ENCODE measurements around the gene SPINK4. TPM values are rescaled to one million over a fixed set of nuclear protein-coding genes. Genes with fewer than 3 reads are reported as not detected.

The SPINK4 gene
- total RNA-seq (not detected), polyA plus RNA-seq (ENCODE audit: insufficient read length in 2 of 2) (not detected)
- long read RNA-seq, donor 1, result 0 reads
- long read RNA-seq, donor 2, result 0 reads
- long read RNA-seq, donor 3, result 0 reads
- long read RNA-seq, donor 4, result 0 reads

- Histone ChIP-seq H3K4me3 (ENCODE audit: low read depth, low read length) (no peak within 1 kb of the TSS), H3K9me3 (ENCODE audit: control insufficient read depth, insufficient read depth, low read length) (no peaks in the 10 kb centered on the region), H3K27ac (ENCODE audit: low read depth, low read length) (no peak within 1 kb of the TSS), H3K27me3 (ENCODE audit: control insufficient read depth, insufficient read depth, low read length) (peaks cover 2% of the 10 kb centered on the region), H3K36me3 (ENCODE audit: control insufficient read depth, insufficient read depth, low read length) (no peaks in the 10 kb centered on the region), H3K4me1 (ENCODE audit: control insufficient read depth, insufficient read depth, low read length) (no peaks in the 10 kb centered on the region)
- 100% methylated on average over 1 of the region's 7 CpGs for WGBS (ENCODE audit: insufficient coverage)
- no peak for DNase-seq (ENCODE audit: low read depth in 4 of 6, low spot score in 6 of 6)
Measured at GRCh38 chr9:33239921-33240320, at the start of gene SPINK4. SPINK4 (plus strand) TSS chr9:33240167; CDS start chr9:33240209, 42 bp downstream.

DNA sequence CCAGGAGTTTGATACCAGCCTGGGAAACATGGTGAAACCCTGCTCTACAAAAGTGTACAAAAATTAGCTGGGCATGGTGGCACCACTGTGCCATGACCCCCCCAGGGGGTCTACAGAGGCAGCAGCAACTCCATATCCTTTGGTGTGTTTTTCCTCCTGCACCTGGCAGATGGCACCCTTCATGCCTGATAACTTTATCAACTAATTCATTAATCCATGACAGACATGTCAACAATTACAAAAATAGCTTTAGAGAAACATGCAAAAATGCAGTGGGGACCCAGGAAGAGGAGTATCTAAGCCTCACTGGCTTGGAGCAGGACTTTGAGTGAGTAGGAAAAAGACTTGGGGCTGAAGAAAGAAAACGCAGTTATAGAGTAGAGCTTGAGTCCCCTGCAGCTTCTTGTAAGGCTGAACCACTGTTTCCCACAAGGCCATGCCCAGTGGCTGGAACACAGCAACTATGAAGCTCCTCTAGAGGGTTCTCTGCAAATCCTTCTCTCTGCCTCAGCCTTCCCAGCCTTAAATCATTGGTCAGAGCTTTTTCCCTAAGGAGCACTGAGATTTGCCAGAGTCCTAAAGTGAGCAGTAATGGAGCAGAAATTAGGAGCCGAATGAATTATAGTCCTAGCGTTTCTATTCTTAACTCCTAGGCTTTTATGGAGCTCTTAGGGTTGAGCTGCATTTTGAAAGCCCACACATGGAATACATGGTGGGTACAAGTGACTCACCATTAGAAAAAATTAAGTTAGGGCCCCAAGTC, 47.3 kb upstream of the SPINK4 start:
- peaks cover 15% of the 10 kb centered on the region for H3K4me1 ChIP-seq (ENCODE audit: control insufficient read depth, insufficient read depth, low read length)
- WGBS (ENCODE audit: insufficient coverage), result 94% methylated on average over 2 of the region's 3 CpGs

GRCh38 chr9:33193818-33194217, 46.1 kb upstream of the SPINK4 start:
- no peak for DNase-seq (ENCODE audit: low read depth in 4 of 6, low spot score in 6 of 6)
- 100% methylated on average over 1 of the region's 3 CpGs for WGBS (ENCODE audit: insufficient coverage)
- Histone ChIP-seq H3K9me3 (ENCODE audit: control insufficient read depth, insufficient read depth, low read length) (no peaks in the 10 kb centered on the region), H3K27ac (ENCODE audit: low read depth, low read length) (no peak overlapping the region), H3K4me3 (ENCODE audit: low read depth, low read length) (no peak overlapping the region), H3K36me3 (ENCODE audit: control insufficient read depth, insufficient read depth, low read length) (no peaks in the 10 kb centered on the region), H3K4me1 (ENCODE audit: control insufficient read depth, insufficient read depth, low read length) (peaks cover 8% of the 10 kb centered on the region), H3K27me3 (ENCODE audit: control insufficient read depth, insufficient read depth, low read length) (no peaks in the 10 kb centered on the region)

More for the DNA sequence above, 47.3 kb upstream of the SPINK4 start:
- Histone ChIP-seq H3K9me3 (ENCODE audit: control insufficient read depth, insufficient read depth, low read length) (no peaks in the 10 kb centered on the region), H3K4me3 (ENCODE audit: low read depth, low read length) (no peak overlapping the region), H3K36me3 (ENCODE audit: control insufficient read depth, insufficient read depth, low read length) (no peaks in the 10 kb centered on the region), H3K27ac (ENCODE audit: low read depth, low read length) (no peak overlapping the region), H3K27me3 (ENCODE audit: control insufficient read depth, insufficient read depth, low read length) (no peaks in the 10 kb centered on the region)
- no peak for DNase-seq (ENCODE audit: low read depth in 4 of 6, low spot score in 6 of 6)

GRCh38 chr9:33196736-33197135, 43.2 kb upstream of the SPINK4 start:
- Histone ChIP-seq H3K4me3 (ENCODE audit: low read depth, low read length) (no peak overlapping the region), H3K27me3 (ENCODE audit: control insufficient read depth, insufficient read depth, low read length) (no peaks in the 10 kb centered on the region), H3K36me3 (ENCODE audit: control insufficient read depth, insufficient read depth, low read length) (no peaks in the 10 kb centered on the region), H3K9me3 (ENCODE audit: control insufficient read depth, insufficient read depth, low read length) (no peaks in the 10 kb centered on the region), H3K27ac (ENCODE audit: low read depth, low read length) (no peak overlapping the region), H3K4me1 (ENCODE audit: control insufficient read depth, insufficient read depth, low read length) (no peaks in the 10 kb centered on the region)
- DNase-seq (ENCODE audit: low read depth in 4 of 6, low spot score in 6 of 6), result no peak
- WGBS (ENCODE audit: insufficient coverage), result 100% methylated on average over 1 of the region's 1 CpG

GRCh38 chr9:33197279-33198152, 42.5 kb upstream of the SPINK4 start:
- H3K36me3 ChIP-seq (ENCODE audit: control insufficient read depth, insufficient read depth, low read length), result no peaks in the 10 kb centered on the region
- 71% methylated on average over 1 of the region's 6 CpGs for WGBS (ENCODE audit: insufficient coverage)
- no peak overlapping the region for H3K4me3 ChIP-seq (ENCODE audit: low read depth, low read length)
- H3K9me3 ChIP-seq (ENCODE audit: control insufficient read depth, insufficient read depth, low read length), result no peaks in the 10 kb centered on the region
- no peaks in the 10 kb centered on the region for H3K4me1 ChIP-seq (ENCODE audit: control insufficient read depth, insufficient read depth, low read length)
- peak in 1 of 6 donors; percentile 24 for DNase-seq (ENCODE audit: low read depth in 4 of 6, low spot score in 6 of 6)
- H3K27ac ChIP-seq (ENCODE audit: low read depth, low read length), result no peak overlapping the region
- no peaks in the 10 kb centered on the region for H3K27me3 ChIP-seq (ENCODE audit: control insufficient read depth, insufficient read depth, low read length)

- no peak overlapping the region for H3K27ac ChIP-seq (ENCODE audit: low read depth, low read length)
Measured at GRCh38 chr9:33198165-33198564, 41.8 kb upstream of the SPINK4 start.

DNA sequence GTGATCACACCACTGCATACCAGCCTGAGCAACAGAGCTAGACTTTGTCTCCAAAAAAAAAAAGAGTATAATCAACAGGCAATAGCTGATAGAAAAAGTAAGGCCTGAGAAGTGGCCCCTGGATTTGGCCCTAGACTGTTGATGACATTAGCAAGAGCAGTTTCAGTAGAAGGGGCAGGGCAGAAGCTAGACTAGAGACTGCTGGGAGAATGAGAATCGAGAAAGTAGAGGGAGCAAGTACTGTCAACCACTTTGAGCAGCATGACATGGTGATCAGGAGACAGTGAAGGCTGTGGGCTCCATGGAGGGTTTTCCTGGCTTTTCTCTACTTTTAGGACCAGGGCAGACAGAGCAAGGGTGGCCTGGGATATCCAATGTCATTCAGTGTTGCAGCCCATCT, 37.9 kb upstream of the SPINK4 start:
- no peak overlapping the region for H3K27ac ChIP-seq (ENCODE audit: low read depth, low read length)
- DNase-seq (ENCODE audit: low read depth in 4 of 6, low spot score in 6 of 6), result no peak

More at GRCh38 chr9:33198165-33198564, 41.8 kb upstream of the SPINK4 start:
- no peaks in the 10 kb centered on the region for H3K4me1 ChIP-seq (ENCODE audit: control insufficient read depth, insufficient read depth, low read length)
- DNase-seq (ENCODE audit: low read depth in 4 of 6, low spot score in 6 of 6), result peak in 1 of 6 donors; percentile 47
- no peaks in the 10 kb centered on the region for H3K9me3 ChIP-seq (ENCODE audit: control insufficient read depth, insufficient read depth, low read length)
- H3K4me3 ChIP-seq (ENCODE audit: low read depth, low read length), result no peak overlapping the region
- no peaks in the 10 kb centered on the region for H3K36me3 ChIP-seq (ENCODE audit: control insufficient read depth, insufficient read depth, low read length)
- H3K27me3 ChIP-seq (ENCODE audit: control insufficient read depth, insufficient read depth, low read length), result no peaks in the 10 kb centered on the region
- 74% methylated on average over 6 of the region's 6 CpGs for WGBS (ENCODE audit: insufficient coverage)

DNA sequence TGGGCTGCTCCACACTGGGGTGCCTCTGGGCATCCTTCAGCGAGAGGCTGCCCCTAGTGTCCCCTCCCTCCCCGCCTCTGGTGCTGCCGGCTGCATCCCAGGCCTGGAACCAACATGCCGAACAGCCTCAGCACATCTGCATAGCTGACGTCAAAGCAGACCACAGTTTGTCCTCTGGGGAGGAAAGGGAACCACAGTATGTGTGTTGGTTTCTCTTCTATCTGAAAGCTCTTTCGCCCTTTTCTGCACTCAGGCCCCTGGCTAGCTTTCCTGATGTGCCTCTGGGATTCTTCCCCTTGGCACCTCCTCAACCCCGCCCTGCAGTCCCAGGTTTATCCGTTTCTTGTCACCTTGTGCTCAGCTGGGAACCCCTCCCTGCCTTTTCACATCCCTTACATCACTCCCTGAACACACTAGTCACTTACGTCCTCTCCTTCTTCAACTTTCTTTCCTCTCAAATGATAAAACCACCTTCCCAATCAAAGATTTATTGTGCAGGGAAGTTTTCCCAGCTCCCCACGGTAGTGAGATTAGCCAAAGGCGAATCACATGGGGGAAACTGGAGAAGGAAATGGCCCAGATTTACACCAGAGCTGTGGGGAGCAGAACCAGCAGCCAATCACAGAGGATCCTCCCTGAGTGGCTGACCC, 37.3 kb upstream of the SPINK4 start:
- Histone ChIP-seq H3K27ac (ENCODE audit: low read depth, low read length) (no peak overlapping the region), H3K4me1 (ENCODE audit: control insufficient read depth, insufficient read depth, low read length) (no peaks in the 10 kb centered on the region), H3K36me3 (ENCODE audit: control insufficient read depth, insufficient read depth, low read length) (no peaks in the 10 kb centered on the region), H3K4me3 (ENCODE audit: low read depth, low read length) (no peak overlapping the region), H3K9me3 (ENCODE audit: control insufficient read depth, insufficient read depth, low read length) (no peaks in the 10 kb centered on the region), H3K27me3 (ENCODE audit: control insufficient read depth, insufficient read depth, low read length) (peaks cover 3% of the 10 kb centered on the region)
- no peak for DNase-seq (ENCODE audit: low read depth in 4 of 6, low spot score in 6 of 6)
- WGBS (ENCODE audit: insufficient coverage), result 49% methylated on average over 8 of the region's 11 CpGs

More for the DNA sequence above, 37.9 kb upstream of the SPINK4 start:
- Histone ChIP-seq H3K9me3 (ENCODE audit: control insufficient read depth, insufficient read depth, low read length) (no peaks in the 10 kb centered on the region), H3K4me1 (ENCODE audit: control insufficient read depth, insufficient read depth, low read length) (no peaks in the 10 kb centered on the region), H3K27me3 (ENCODE audit: control insufficient read depth, insufficient read depth, low read length) (peaks cover 3% of the 10 kb centered on the region), H3K4me3 (ENCODE audit: low read depth, low read length) (no peak overlapping the region), H3K36me3 (ENCODE audit: control insufficient read depth, insufficient read depth, low read length) (no peaks in the 10 kb centered on the region)
- 86% methylated on average over 1 of the region's 1 CpG for WGBS (ENCODE audit: insufficient coverage)

- no peaks in the 10 kb centered on the region for H3K9me3 ChIP-seq (ENCODE audit: control insufficient read depth, insufficient read depth, low read length)
- no peaks in the 10 kb centered on the region for H3K36me3 ChIP-seq (ENCODE audit: control insufficient read depth, insufficient read depth, low read length)
- H3K27ac ChIP-seq (ENCODE audit: low read depth, low read length), result no peak overlapping the region
- DNase-seq (ENCODE audit: low read depth in 4 of 6, low spot score in 6 of 6), result no peak
- WGBS (ENCODE audit: insufficient coverage), result no CpG with 5 or more reads among the region's 1 CpG
- no peak overlapping the region for H3K4me3 ChIP-seq (ENCODE audit: low read depth, low read length)
- H3K27me3 ChIP-seq (ENCODE audit: control insufficient read depth, insufficient read depth, low read length), result peaks cover 3% of the 10 kb centered on the region
- no peaks in the 10 kb centered on the region for H3K4me1 ChIP-seq (ENCODE audit: control insufficient read depth, insufficient read depth, low read length)
Measured at GRCh38 chr9:33209394-33209793, 30.6 kb upstream of the SPINK4 start.
